ENCODE results near the gene ARX. TPM values are rescaled to one million over a fixed set of nuclear protein-coding genes. Genes with fewer than 3 reads are reported as not detected.

ARX gene
- polyA plus RNA-seq, 3 donors: not detected

DNA sequence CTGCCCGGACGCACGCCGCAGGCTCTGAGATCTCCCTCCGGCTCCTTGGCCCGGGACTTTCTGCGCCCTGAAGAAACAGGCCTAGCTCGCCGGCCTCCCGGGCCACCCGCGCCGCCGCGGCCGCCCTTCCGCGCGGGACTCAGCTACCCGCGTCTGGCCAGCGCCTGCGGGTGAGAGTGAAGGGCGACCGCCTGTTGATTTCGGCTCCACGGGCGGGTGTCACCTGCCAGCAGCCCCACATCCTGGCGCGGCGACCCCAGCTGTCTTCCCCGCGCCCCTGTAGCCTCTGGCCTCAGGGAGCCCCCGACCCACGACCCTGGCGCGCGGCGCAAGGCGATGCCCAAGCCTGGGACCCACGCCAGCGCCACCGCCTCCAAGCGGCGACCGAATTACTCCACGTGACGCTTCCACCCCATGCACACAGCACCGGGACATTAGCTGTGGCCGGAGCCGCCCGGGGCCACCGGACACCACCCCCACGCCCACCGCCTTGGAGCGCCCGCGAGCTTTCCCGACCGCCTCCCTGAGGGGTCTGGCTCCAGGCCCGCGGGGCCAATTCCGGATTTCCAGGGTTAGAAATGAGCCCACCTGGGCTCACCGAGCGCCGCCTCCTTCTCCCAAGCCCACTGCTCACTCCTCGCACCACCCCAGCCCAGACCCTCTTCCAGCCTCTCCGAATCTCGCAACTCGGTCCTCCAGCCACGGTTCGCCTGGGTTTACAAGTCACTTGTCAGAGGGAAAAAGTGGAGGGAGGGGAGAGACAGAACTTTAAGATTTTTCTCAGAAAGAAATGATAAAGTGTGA, 10.2 kb downstream of the ARX start:
- H3K4me2 ChIP-seq (replicated peaks; ENCODE audit: extremely low read depth, low read length, poor library complexity, severe bottlenecking): no peak overlapping the region
- intact Hi-C loops (cut with micrococcal nuclease): no loop called here
- TF ChIP-seq, protein P1, sequence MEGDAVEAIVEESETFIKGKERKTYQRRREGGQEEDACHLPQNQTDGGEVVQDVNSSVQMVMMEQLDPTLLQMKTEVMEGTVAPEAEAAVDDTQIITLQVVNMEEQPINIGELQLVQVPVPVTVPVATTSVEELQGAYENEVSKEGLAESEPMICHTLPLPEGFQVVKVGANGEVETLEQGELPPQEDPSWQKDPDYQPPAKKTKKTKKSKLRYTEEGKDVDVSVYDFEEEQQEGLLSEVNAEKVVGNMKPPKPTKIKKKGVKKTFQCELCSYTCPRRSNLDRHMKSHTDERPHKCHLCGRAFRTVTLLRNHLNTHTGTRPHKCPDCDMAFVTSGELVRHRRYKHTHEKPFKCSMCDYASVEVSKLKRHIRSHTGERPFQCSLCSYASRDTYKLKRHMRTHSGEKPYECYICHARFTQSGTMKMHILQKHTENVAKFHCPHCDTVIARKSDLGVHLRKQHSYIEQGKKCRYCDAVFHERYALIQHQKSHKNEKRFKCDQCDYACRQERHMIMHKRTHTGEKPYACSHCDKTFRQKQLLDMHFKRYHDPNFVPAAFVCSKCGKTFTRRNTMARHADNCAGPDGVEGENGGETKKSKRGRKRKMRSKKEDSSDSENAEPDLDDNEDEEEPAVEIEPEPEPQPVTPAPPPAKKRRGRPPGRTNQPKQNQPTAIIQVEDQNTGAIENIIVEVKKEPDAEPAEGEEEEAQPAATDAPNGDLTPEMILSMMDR (IDR thresholded peaks at IDR 0.05): no peak
- no peak overlapping the region for H3K9ac ChIP-seq (ENCODE audit: insufficient read depth, low read length, poor library complexity, severe bottlenecking)
- WGBS (ENCODE audit: insufficient coverage): 2% methylated on average over 50 of the region's 72 CpGs
- H2AFZ ChIP-seq (ENCODE audit: insufficient read depth, low read depth, low read length, poor library complexity, severe bottlenecking): no peak overlapping the region
- no peaks in the 10 kb centered on the region for H3K79me2 ChIP-seq (ENCODE audit: insufficient read depth, low read length)
- H4K20me1 ChIP-seq (ENCODE audit: insufficient read depth, low read length): no peaks in the 10 kb centered on the region
- peaks cover 55 to 85% of the 10 kb centered on the region in 2 donors for H3K27me3 ChIP-seq (ENCODE audit: control insufficient read depth in 2 of 2, insufficient read depth in 2 of 2, low read length in 2 of 2)
- H3K27me3 Mint-ChIP-seq (ENCODE audit: low read depth in 3 of 3): peaks cover 69 to 93% (median 80%) of the 10 kb centered on the region in 3 donors
- H3K4me3 ChIP-seq (replicated peaks in 1 of 3; ENCODE audit: low read depth in 2 of 3, low read length in 3 of 3): no peak overlapping the region
- no peak for DNase-seq
- H3K4me3 Mint-ChIP-seq: peak overlapping the region in 1 of 2 donors; percentile 86
- H3K36me3 ChIP-seq (replicated peaks in 1 of 2; ENCODE audit: control insufficient read depth in 1 of 2, insufficient read depth in 2 of 2, low read length in 2 of 2): no peaks in the 10 kb centered on the region
- no peak overlapping the region for H3K27ac Mint-ChIP-seq
- no peaks in the 10 kb centered on the region for H3K4me1 ChIP-seq (ENCODE audit: control insufficient read depth in 1 of 2, insufficient read depth in 2 of 2, low read length in 2 of 2)
- peaks cover 0 to 34% of the 10 kb centered on the region in 2 donors for H3K9me3 ChIP-seq (replicated peaks in 1 of 2; ENCODE audit: control insufficient read depth in 1 of 2, insufficient read depth in 1 of 2, low read length in 2 of 2)
- H3K4me1 Mint-ChIP-seq: peaks cover 14% of the 10 kb centered on the region
- peaks cover 0 to 5% of the 10 kb centered on the region in 2 donors for H3K36me3 Mint-ChIP-seq
- no peak overlapping the region for H3K27ac ChIP-seq (ENCODE audit: low read depth in 1 of 2, low read length in 2 of 2)
- peaks cover 0 to 33% (median 10%) of the 10 kb centered on the region in 7 donors for H3K9me3 Mint-ChIP-seq

DNA sequence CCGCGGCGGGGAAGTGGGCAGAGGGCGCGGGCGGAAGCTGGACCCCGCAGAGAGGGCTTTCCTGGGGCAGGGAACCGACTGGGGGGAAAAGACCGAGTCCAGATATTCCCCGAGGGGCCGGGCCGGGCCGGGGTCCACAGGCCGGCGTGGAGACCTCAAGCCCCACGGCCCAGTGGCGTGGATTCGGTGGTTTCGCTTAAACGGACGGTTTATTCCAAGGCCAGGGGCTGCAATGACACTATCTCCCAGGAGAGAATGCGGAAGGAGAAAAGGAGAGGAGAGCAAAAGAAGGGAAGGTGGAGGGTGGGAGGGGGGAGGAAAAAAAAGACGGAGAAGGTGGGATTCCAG, 10.8 kb downstream of the ARX start:
- H3K4me1 Mint-ChIP-seq: peaks cover 14% of the 10 kb centered on the region
- Histone ChIP-seq H3K4me2 (replicated peaks; ENCODE audit: extremely low read depth, low read length, poor library complexity, severe bottlenecking) (no peak overlapping the region), H3K4me3 (replicated peaks in 1 of 3; ENCODE audit: low read depth in 2 of 3, low read length in 3 of 3) (no peak overlapping the region), H3K27me3 (ENCODE audit: control insufficient read depth in 2 of 2, insufficient read depth in 2 of 2, low read length in 2 of 2) (peaks cover 50 to 80% of the 10 kb centered on the region in 2 donors), H3K9ac (ENCODE audit: insufficient read depth, low read length, poor library complexity, severe bottlenecking) (no peak overlapping the region), H3K4me1 (ENCODE audit: control insufficient read depth in 1 of 2, insufficient read depth in 2 of 2, low read length in 2 of 2) (no peaks in the 10 kb centered on the region), H4K20me1 (ENCODE audit: insufficient read depth, low read length) (no peaks in the 10 kb centered on the region), H3K79me2 (ENCODE audit: insufficient read depth, low read length) (no peaks in the 10 kb centered on the region), H3K27ac (ENCODE audit: low read depth in 1 of 2, low read length in 2 of 2) (no peak overlapping the region), H3K36me3 (replicated peaks in 1 of 2; ENCODE audit: control insufficient read depth in 1 of 2, insufficient read depth in 2 of 2, low read length in 2 of 2) (no peaks in the 10 kb centered on the region), H3K9me3 (replicated peaks in 1 of 2; ENCODE audit: control insufficient read depth in 1 of 2, insufficient read depth in 1 of 2, low read length in 2 of 2) (peaks cover 0 to 31% of the 10 kb centered on the region in 2 donors), H2AFZ (ENCODE audit: insufficient read depth, low read depth, low read length, poor library complexity, severe bottlenecking) (no peak overlapping the region)
- intact Hi-C loops (cut with micrococcal nuclease): no loop called here
- H3K27ac Mint-ChIP-seq: no peak overlapping the region
- peaks cover 0 to 7% of the 10 kb centered on the region in 2 donors for H3K36me3 Mint-ChIP-seq
- peaks cover 63 to 87% (median 75%) of the 10 kb centered on the region in 3 donors for H3K27me3 Mint-ChIP-seq (ENCODE audit: low read depth in 3 of 3)
- WGBS (ENCODE audit: insufficient coverage): under 1% methylated on average over 20 of the region's 23 CpGs
- TF ChIP-seq, protein P1 (IDR thresholded peaks at IDR 0.05): no peak
- H3K9me3 Mint-ChIP-seq: peaks cover 0 to 31% (median 10%) of the 10 kb centered on the region in 7 donors
- no peak overlapping the region for H3K4me3 Mint-ChIP-seq
- DNase-seq: no peak

Measured in CD14-positive monocyte (primary cell).